GM18907 (cell line): ENCODE measurements around the gene CAMKV.
A peak's percentile ranks its signal among the peaks of the same experiment; 100 is the strongest.
"Not testable (repeated sequence)": the region's sequence is repeated elsewhere in the genome, so short reads cannot be mapped to it uniquely, and the experiment has no call there.

Experiments used
- ATAC-seq: cut with Tn5 transposase; IDR thresholded peaks from one replicate; pipeline ENCODE4 v1.9.1; 2021; ENCODE audit warnings: mild to moderate bottlenecking, moderate library complexity; ENCODE audit not compliant: unreplicated experiment

CAMKV gene

GRCh38 chr3:49856181-49857005 lies 13.3 kb downstream of the CAMKV start, which contains the start of gene TRAIP:
Gene TRAIP (minus strand): TSS chr3:49856564. CDS start chr3:49856453, 111 bp downstream.
- peak; percentile 94 for ATAC-seq

- no peak for ATAC-seq
Measured at GRCh38 chr3:49855662-49856061, 14.0 kb downstream of the CAMKV start.

- no peak for ATAC-seq
Measured at GRCh38 chr3:49845694-49846093, 24.0 kb downstream of the CAMKV start.

- ATAC-seq, result no peak
Measured at GRCh38 chr3:49844464-49845183, 25.1 kb downstream of the CAMKV start.

GRCh38 chr3:49842843-49843517 lies 26.7 kb downstream of the CAMKV start:
- ATAC-seq, result no peak

GRCh38 chr3:49841806-49842205 lies 27.9 kb downstream of the CAMKV start:
- ATAC-seq, result no peak

- ATAC-seq, result no peak
Measured at GRCh38 chr3:49841126-49841696, 28.5 kb downstream of the CAMKV start.

- no peak for ATAC-seq
Measured at GRCh38 chr3:49840388-49840787, 29.3 kb downstream of the CAMKV start.

- ATAC-seq, result no peak
Measured at GRCh38 chr3:49839193-49839809, 30.4 kb downstream of the CAMKV start.

- no peak for ATAC-seq
Measured at GRCh38 chr3:49831341-49831740, 38.4 kb downstream of the CAMKV start.

- ATAC-seq, result no peak
Measured at GRCh38 chr3:49826016-49826415, 43.7 kb downstream of the CAMKV start.

- ATAC-seq, result not testable (repeated sequence)
Measured at GRCh38 chr3:49823131-49823530, 46.6 kb downstream of the CAMKV start.

- no peak for ATAC-seq
Measured at GRCh38 chr3:49813497-49814174, 56.1 kb downstream of the CAMKV start, which contains the start of gene UBA7. Gene UBA7 (minus strand): TSS chr3:49813953. CDS start chr3:49813787, 166 bp downstream.

GRCh38 chr3:49812916-49813496 lies 56.7 kb downstream of the CAMKV start:
- no peak for ATAC-seq
